Occipital lobe (tissue), 2 donors: Measurements from ENCODE around the gene ITPRIP. TPM values are rescaled to one million over a fixed set of nuclear protein-coding genes. Genes with fewer than 3 reads are reported as not detected.

ENCODE experiments used
- DNase-seq: peaks from one replicate; lab custom pipeline; 2025; lab: John Stamatoyannopoulos, UW
- total RNA-seq: library from RNA; depleted of rRNA; stranded (reverse); fragments of >200 nt; gene quantifications from one replicate; pipeline ENCODE4 v1.2.3, GENCODE V29; 2014

Gene ITPRIP
- total RNA-seq, 1 donor from 2014 or later = 1.6 TPM

- DNase-seq = no peak
These were observed 4.7 kb upstream of the ITPRIP start for GRCh38 chr10:104342941-104343411.

- DNase-seq = no peak
These were observed 2.4 kb upstream of the ITPRIP start for GRCh38 chr10:104340641-104341040.

GRCh38 chr10:104340111-104340526 lies 1.9 kb upstream of the ITPRIP start:
- DNase-seq = no peak

- no peak for DNase-seq
These were observed 1.3 kb upstream of the ITPRIP start for GRCh38 chr10:104339469-104340110.

- DNase-seq = no peak
These were observed 712 bp downstream of the ITPRIP start for GRCh38 chr10:104337521-104337984.

GRCh38 chr10:104336821-104337467 lies 1.3 kb downstream of the ITPRIP start:
- no peak for DNase-seq

- DNase-seq = no peak
These were observed 3.2 kb downstream of the ITPRIP start for GRCh38 chr10:104334965-104335650.

GRCh38 chr10:104334561-104334960 lies 3.7 kb downstream of the ITPRIP start:
- no peak for DNase-seq

- no peak for DNase-seq
These were observed 4.4 kb downstream of the ITPRIP start for GRCh38 chr10:104333728-104334373.

GRCh38 chr10:104333032-104333727 lies 5.1 kb downstream of the ITPRIP start:
- DNase-seq = no peak

- DNase-seq = no peak
These were observed 5.8 kb downstream of the ITPRIP start for GRCh38 chr10:104332243-104333031.

GRCh38 chr10:104331208-104331838 lies 6.9 kb downstream of the ITPRIP start:
- no peak for DNase-seq

- no peak for DNase-seq
These were observed 7.8 kb downstream of the ITPRIP start for GRCh38 chr10:104330168-104331110.

- no peak for DNase-seq
These were observed 8.5 kb downstream of the ITPRIP start for GRCh38 chr10:104329735-104330134.

- peak; percentile 69 for DNase-seq
These were observed 9.2 kb downstream of the ITPRIP start for GRCh38 chr10:104328896-104329710.

GRCh38 chr10:104328646-104328895 lies 9.7 kb downstream of the ITPRIP start:
- DNase-seq = no peak

GRCh38 chr10:104327745-104328645 lies 10.3 kb downstream of the ITPRIP start:
- DNase-seq = no peak
